Loucy (cell line): Measurements from ENCODE around the gene AP1AR.
A peak's percentile ranks its signal among the peaks of the same experiment; 100 is the strongest.

Experiments
- H2AFZ ChIP-seq: fragments of 200-600 bp; sonication (generic); 2 replicates; pipeline ENCODE4 v1.6.0; 2016; ENCODE audit warnings: antibody characterized with exemption, mild to moderate bottlenecking, low read length, moderate library complexity
- H3F3A ChIP-seq: fragments of 200-600 bp; 2 replicates; pipeline ENCODE4 v1.6.0; 2016; ENCODE audit warnings: antibody characterized with exemption, low read depth, mild to moderate bottlenecking
- H3K27me3 ChIP-seq: fragments of 200-600 bp; sonication (generic); 2 replicates; pipeline ENCODE4 v1.6.1; 2014; ENCODE audit warnings: low read length, mild to moderate bottlenecking; ENCODE audit not compliant: insufficient read depth, poor library complexity, severe bottlenecking
- H3K36me3 ChIP-seq: fragments of 200-600 bp; sonication (generic); 2 replicates; pipeline ENCODE4 v1.6.1; 2016; ENCODE audit warnings: low read length; ENCODE audit not compliant: insufficient read depth
- H3K4me1 ChIP-seq: fragments of 200-600 bp; sonication (generic); 2 replicates; pipeline ENCODE4 v1.5.1; 2014; ENCODE audit warnings: low read length, mild to moderate bottlenecking; ENCODE audit not compliant: insufficient read depth, poor library complexity, severe bottlenecking
- H3K4me2 ChIP-seq: fragments of 200-600 bp; sonication (generic); 2 replicates; pipeline ENCODE4 v1.6.0; 2014; ENCODE audit warnings: antibody characterized with exemption, low read length, low read depth, mild to moderate bottlenecking; ENCODE audit not compliant: poor library complexity, severe bottlenecking
- H3K4me3 ChIP-seq: fragments of 200-600 bp; sonication (generic); 2 replicates; pipeline ENCODE4 v1.5.1; 2014; ENCODE audit warnings: low read length, mild to moderate bottlenecking, mixed read lengths; ENCODE audit not compliant: poor library complexity, severe bottlenecking
- H3K79me2 ChIP-seq: fragments of 200-600 bp; sonication (generic); 2 replicates; pipeline ENCODE4 v1.6.1; 2014; ENCODE audit warnings: low read length; ENCODE audit not compliant: insufficient read depth
- H3K9ac ChIP-seq: fragments of 200-600 bp; sonication (generic); 2 replicates; pipeline ENCODE4 v1.6.0; 2014; ENCODE audit warnings: mild to moderate bottlenecking, low read depth, low read length, moderate library complexity; ENCODE audit not compliant: poor library complexity, severe bottlenecking
- H3K9me2 ChIP-seq: fragments of 200-600 bp; sonication (generic); replicated peaks from 2 replicates; pipeline ENCODE4 v1.6.1; 2016; ENCODE audit warnings: low read depth, low read length, mixed read lengths
- H3K9me3 ChIP-seq: fragments of 200-600 bp; sonication (generic); 2 replicates; pipeline ENCODE4 v1.6.1; 2014; ENCODE audit warnings: mild to moderate bottlenecking, antibody characterized with exemption, low read length, low read depth; ENCODE audit not compliant: insufficient read depth
- H4K20me1 ChIP-seq: fragments of 200-600 bp; sonication (generic); 2 replicates; pipeline ENCODE4 v1.6.0; 2014; ENCODE audit warnings: antibody characterized with exemption, low read length, mild to moderate bottlenecking; ENCODE audit not compliant: insufficient read depth, poor library complexity, severe bottlenecking
- CTCF ChIP-seq: fragments of 200-600 bp; sonication (generic); conservative IDR thresholded peaks from 2 replicates; pipeline ENCODE4 v1.5.1; 2014; ENCODE audit warnings: mild to moderate bottlenecking, antibody characterized with exemption, low read length
- EZH2phosphoT487 ChIP-seq: fragments of 200-600 bp; IDR thresholded peaks from 2 replicates; pipeline ENCODE4 v1.6.1; 2018; ENCODE audit warnings: antibody characterized with exemption, mild to moderate bottlenecking, moderate library complexity, borderline replicate concordance

Gene AP1AR

GRCh38 chr4:112272292-112272691 is 40.7 kb downstream of the AP1AR start:
- Histone ChIP-seq H2AFZ (no peak overlapping the region), H3K9me3 (no peaks in the 10 kb centered on the region), H3K79me2 (peaks cover 25% of the 10 kb centered on the region), H3K27me3 (no peaks in the 10 kb centered on the region), H3K4me1 (peaks cover 8% of the 10 kb centered on the region), H4K20me1 (peaks cover 21% of the 10 kb centered on the region), H3K9me2 (no peaks in the 10 kb centered on the region), H3K4me3 (no peak overlapping the region), H3F3A (no peaks in the 10 kb centered on the region), H3K4me2 (no peak overlapping the region), H3K9ac (no peak overlapping the region), H3K36me3 (peaks cover 41% of the 10 kb centered on the region; the same call in 1 of the 2 replicates)
- TF ChIP-seq EZH2phosphoT487 (no peak), CTCF (no peak)

GRCh38 chr4:112274959-112275358 is 43.4 kb downstream of the AP1AR start:
- peaks cover 38% of the 10 kb centered on the region for H4K20me1 ChIP-seq
- peaks cover 37% of the 10 kb centered on the region; the same call in 1 of the 2 replicates for H3K36me3 ChIP-seq
- H3F3A ChIP-seq: no peaks in the 10 kb centered on the region; the same call in 1 of the 2 replicates
- H3K9me3 ChIP-seq: no peaks in the 10 kb centered on the region
- H3K4me3 ChIP-seq: no peak overlapping the region
- no peak overlapping the region for H3K4me2 ChIP-seq
- H3K79me2 ChIP-seq: peaks cover 50% of the 10 kb centered on the region
- peaks cover 30% of the 10 kb centered on the region for H3K4me1 ChIP-seq
- no peak for TF ChIP-seq EZH2phosphoT487
- TF ChIP-seq CTCF: no peak
- H2AFZ ChIP-seq: no peak overlapping the region
- no peaks in the 10 kb centered on the region for H3K9me2 ChIP-seq
- H3K27me3 ChIP-seq: no peaks in the 10 kb centered on the region
- H3K9ac ChIP-seq: no peak overlapping the region

GRCh38 chr4:112276113-112276512 is 44.5 kb downstream of the AP1AR start:
- H3K9me2 ChIP-seq: no peaks in the 10 kb centered on the region
- H3K79me2 ChIP-seq: peaks cover 61% of the 10 kb centered on the region
- H4K20me1 ChIP-seq: peaks cover 45% of the 10 kb centered on the region
- peaks cover 37% of the 10 kb centered on the region; the same call in 1 of the 2 replicates for H3K36me3 ChIP-seq
- TF ChIP-seq EZH2phosphoT487 (no peak), CTCF (no peak)
- no peaks in the 10 kb centered on the region for H3K9me3 ChIP-seq
- H3K27me3 ChIP-seq: no peaks in the 10 kb centered on the region
- no peak overlapping the region for H2AFZ ChIP-seq
- peak overlapping the region; percentile 33 for H3K4me2 ChIP-seq
- no peaks in the 10 kb centered on the region; the same call in 1 of the 2 replicates for H3F3A ChIP-seq
- peaks cover 41% of the 10 kb centered on the region for H3K4me1 ChIP-seq
- H3K4me3 ChIP-seq: no peak overlapping the region
- no peak overlapping the region for H3K9ac ChIP-seq
